AG09319 (cell line): ENCODE results near the gene CHERP.
"Not testable (repeated sequence)": the region's sequence is repeated elsewhere in the genome, so short reads cannot be mapped to it uniquely, and the experiment has no call there.

Source experiments
- DNase-seq: peaks from one replicate; pipeline ENCODE4 v3.0.0-alpha.2; 2010; ENCODE audit warnings: low read depth; ENCODE audit errors: extremely low read depth
- TF ChIP-seq, protein P1 (sequence below): IDR thresholded peaks from 2 replicates; pipeline ENCODE4 v1.5.1; 2011; ENCODE audit warnings: low read depth, mild to moderate bottlenecking, inconsistent platforms, low read length, moderate library complexity

Gene CHERP

DNA sequence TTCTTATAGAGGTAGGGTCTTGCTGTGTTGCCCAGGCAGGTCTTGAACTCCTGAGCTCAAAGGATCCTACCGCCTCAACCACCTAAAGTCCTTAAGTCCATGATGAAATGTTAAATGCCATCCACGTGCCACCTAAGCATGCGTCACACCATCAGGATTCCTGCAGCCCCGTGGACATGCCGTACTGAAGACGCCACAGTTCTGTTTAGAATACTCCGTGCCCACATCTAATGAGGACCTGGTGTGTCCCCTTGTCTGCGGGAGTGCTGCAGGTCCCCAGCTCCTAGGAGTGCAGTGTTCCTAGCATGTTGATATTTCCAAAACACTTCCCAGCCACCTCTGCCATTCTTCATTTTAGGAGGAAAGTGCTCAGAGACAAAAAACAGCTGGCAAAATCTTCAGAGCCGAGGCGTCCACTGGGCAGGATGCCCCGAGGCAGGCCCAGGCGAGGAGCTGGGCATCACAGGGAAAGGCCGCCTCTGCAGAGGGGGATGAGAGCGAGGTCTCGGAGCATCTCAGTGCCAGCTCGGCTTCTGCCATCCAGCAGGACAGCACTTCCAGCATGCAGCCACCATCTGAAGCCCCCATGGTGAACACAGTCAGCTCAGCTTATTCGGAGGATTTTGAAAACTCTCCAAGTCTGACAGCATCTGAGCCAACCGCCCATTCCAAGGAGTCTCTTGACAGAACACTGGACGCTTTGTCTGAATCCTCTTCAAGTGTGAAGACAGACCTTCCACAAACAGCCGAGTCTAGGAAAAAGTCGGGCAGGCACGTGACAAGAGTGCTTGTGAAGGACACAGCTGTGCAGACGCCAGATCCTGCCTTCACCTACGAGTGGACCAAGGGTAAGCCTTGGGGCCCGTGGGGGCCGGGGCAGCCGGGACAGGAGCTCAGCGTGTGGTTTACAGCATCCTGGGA is 32.8 kb downstream of the CHERP start:
- DNase-seq, result no peak
- TF ChIP-seq, protein P1, sequence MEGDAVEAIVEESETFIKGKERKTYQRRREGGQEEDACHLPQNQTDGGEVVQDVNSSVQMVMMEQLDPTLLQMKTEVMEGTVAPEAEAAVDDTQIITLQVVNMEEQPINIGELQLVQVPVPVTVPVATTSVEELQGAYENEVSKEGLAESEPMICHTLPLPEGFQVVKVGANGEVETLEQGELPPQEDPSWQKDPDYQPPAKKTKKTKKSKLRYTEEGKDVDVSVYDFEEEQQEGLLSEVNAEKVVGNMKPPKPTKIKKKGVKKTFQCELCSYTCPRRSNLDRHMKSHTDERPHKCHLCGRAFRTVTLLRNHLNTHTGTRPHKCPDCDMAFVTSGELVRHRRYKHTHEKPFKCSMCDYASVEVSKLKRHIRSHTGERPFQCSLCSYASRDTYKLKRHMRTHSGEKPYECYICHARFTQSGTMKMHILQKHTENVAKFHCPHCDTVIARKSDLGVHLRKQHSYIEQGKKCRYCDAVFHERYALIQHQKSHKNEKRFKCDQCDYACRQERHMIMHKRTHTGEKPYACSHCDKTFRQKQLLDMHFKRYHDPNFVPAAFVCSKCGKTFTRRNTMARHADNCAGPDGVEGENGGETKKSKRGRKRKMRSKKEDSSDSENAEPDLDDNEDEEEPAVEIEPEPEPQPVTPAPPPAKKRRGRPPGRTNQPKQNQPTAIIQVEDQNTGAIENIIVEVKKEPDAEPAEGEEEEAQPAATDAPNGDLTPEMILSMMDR, result no peak

DNA sequence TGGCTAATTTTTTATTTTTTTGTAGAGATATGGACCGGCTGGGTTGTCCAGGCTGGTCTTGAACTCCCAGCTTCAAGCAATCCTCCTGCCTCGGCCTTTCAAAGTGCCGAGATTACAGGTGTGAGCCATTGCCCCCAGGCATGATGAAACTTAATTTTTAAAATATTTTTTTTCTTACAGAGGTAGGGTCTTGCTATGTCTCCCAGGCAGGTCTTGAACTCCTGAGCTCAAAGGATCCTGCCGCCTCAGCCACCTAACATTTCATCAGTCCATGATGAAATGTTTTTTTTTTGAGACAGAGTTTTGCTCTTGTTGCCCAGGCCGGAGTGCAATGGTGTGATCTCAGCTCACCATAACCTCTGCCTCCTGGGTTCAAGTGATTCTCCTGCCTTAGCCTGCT is 33.7 kb downstream of the CHERP start:
- TF ChIP-seq, protein P1, result no peak
- no peak for DNase-seq

DNA sequence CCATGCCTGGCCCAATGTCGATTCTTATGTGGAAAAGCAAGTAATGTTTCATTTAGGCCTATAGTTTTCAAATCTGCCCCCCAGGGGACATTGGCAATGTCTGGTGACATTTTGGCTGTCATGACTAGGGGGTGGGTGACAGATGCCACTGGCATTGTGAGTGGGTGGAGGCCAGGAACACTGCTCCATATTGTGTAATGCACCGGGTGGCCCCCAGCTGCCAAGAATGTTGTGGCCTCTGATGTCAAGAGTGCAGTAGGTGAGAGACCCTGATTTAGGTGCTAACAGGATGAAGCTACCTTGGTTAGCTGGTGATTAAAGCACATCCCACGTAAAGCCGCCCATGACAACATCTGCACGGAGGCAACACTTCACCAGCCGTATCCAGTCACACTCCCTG is 35.3 kb downstream of the CHERP start:
- TF ChIP-seq, protein P1, result no peak
- no peak for DNase-seq

DNA sequence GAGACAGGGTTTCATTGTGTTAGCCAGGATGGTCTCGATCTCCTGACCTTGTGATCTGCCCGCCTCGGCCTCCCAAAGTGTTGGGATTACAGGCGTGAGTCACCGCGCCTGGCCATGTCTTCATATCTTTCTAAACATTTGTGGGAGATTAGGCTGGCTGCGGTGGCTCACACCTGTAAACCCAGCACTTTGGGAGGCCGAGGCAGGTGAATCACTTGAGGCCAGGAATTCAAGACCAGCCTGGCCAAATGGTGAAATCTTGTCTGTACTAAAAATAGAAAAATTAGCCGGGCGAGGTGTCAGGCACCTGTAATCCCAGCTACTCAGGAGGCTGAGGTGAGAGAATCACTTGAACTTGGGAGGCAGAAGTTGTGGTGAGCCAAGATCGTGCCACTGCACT is 36.1 kb downstream of the CHERP start:
- DNase-seq, result not testable (repeated sequence)

DNA sequence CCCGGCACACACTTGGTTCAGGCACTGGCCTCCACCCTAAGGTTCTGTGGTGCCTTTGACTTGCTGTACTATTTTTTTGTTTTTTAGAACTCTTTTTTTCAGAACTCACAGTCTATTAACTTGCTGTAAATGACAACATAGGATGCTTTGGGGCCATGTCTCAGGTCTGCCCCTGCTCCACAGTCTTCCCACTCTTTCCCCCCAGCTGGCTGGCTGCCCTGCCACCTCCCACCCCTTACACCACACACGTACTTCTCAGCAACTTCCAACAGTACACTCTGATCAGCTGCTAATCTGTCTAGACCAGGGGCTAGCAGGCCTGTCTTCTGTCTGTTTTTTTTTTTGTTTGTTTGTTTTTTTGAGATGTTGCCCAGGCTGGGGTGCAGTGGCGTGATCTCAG is 38.0 kb downstream of the CHERP start:
- TF ChIP-seq, protein P1, result no peak
- no peak for DNase-seq

DNA sequence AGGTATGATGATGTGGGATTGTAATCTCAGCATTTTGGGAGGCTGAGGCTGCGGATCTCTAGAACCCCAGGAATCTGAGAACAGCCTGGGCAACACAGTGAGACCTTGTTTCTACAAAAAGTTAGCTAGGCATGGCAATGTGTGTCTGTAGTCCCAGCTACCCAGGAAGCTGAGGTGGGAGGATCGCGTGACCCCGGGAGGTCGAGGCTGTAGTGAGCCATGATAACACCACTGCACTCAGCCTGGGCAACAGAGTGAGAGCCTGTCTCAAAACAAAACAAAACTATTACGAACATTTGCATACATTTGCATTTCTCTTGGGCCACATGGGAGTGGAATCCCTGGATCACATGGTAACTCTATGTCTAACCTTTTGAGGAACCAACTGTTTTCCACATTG is 44.4 kb downstream of the CHERP start:
- no peak for DNase-seq
- TF ChIP-seq, protein P1, result no peak

DNA sequence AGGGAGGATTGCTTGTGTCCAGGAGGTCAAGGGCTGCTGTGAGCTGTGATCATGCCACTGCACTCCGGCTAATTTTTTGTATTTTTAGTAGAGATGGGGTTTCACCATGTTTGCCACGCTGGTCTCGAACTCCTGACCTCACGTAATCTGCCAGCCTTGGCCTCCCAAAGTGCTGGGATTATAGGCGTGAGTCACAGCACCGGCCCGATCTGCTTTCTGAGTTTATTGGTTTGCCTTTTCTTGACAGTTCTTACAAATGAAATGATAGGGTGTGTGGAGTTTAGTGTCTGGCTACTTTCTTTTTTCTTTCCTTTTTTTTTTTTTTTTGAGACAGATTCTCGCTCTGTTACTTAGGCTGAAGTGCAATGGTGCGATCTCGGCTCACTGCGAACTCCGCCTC is 45.2 kb downstream of the CHERP start:
- no peak for DNase-seq
- TF ChIP-seq, protein P1, result no peak

DNA sequence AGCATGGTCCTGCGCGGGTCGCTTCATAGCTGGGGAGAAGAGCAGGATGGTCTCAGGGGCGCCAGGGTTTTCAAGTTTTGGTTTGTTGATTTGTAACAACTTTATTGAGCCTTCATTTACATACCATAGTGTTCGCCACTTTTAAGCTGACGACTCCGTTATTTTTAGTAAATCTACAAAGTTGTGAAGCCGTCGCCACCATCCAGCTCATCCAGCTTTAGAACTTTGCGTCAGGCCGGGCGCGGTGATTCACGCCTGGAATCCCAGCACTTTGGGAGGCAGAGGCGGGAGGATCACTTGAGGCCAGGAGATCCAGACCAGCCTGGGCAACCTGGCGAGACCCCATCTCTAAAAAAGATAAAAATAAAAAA is 45.6 kb downstream of the CHERP start:
- TF ChIP-seq, protein P1, result no peak
- no peak for DNase-seq
